Astrocyte (in vitro differentiated cells and primary cell): ENCODE measurements around the gene GNAI3. TPM values are rescaled to one million over a fixed set of nuclear protein-coding genes. Genes with fewer than 3 reads are reported as not detected.
A peak's percentile ranks its signal among the peaks of the same experiment; 100 is the strongest.

Experiments
- DNase-seq: peaks from one replicate; pipeline ENCODE4 v3.0.0-alpha.2; 2010; ENCODE audit warnings: low read depth
- FAIRE-seq: peaks from 2 replicates; lab custom pipeline; 2011; peaks lifted over from hg19 to GRCh38; lab: Jason Lieb, UNC
- H2AFZ ChIP-seq: 2 replicates; pipeline ENCODE4 v1.6.0; 2012; ENCODE audit warnings: low read depth, low read length, inconsistent platforms
- H3K27ac ChIP-seq: 2 replicates; pipeline ENCODE4 v1.5.1; 2011; ENCODE audit warnings: low read depth, low read length, inconsistent platforms
- H3K27me3 ChIP-seq: 2 replicates; pipeline ENCODE4 v1.6.0; 2011; ENCODE audit warnings: low read length, inconsistent platforms; ENCODE audit not compliant: insufficient read depth
- H3K36me3 ChIP-seq: 2 replicates; pipeline ENCODE4 v1.5.1; 2011; ENCODE audit warnings: low read length, inconsistent platforms; ENCODE audit not compliant: insufficient read depth
- H3K4me1 ChIP-seq: 2 replicates; pipeline ENCODE4 v1.5.1; 2011; ENCODE audit warnings: low read length, inconsistent platforms; ENCODE audit not compliant: insufficient read depth
- H3K4me2 ChIP-seq: 2 replicates; pipeline ENCODE4 v1.6.0; 2012; ENCODE audit warnings: low read length, inconsistent platforms
- H3K4me3 ChIP-seq: 2 replicates; pipeline ENCODE4 v1.5.1; 2011; ENCODE audit warnings: low read depth, mild to moderate bottlenecking, low read length, inconsistent platforms; ENCODE audit not compliant: insufficient read depth
- H3K79me2 ChIP-seq: 2 replicates; pipeline ENCODE4 v1.6.0; 2012; ENCODE audit warnings: mild to moderate bottlenecking, low read length, inconsistent platforms; ENCODE audit not compliant: insufficient read depth
- H3K9ac ChIP-seq: 2 replicates; pipeline ENCODE4 v1.6.0; 2012; ENCODE audit warnings: mild to moderate bottlenecking, low read length, inconsistent platforms
- H3K9me3 ChIP-seq: 2 replicates; pipeline ENCODE4 v1.5.1; 2012; ENCODE audit warnings: low read depth, mild to moderate bottlenecking, low read length, inconsistent platforms; ENCODE audit not compliant: insufficient read depth
- H4K20me1 ChIP-seq: 2 replicates; pipeline ENCODE4 v1.6.0; 2012; ENCODE audit warnings: low read length, inconsistent platforms; ENCODE audit not compliant: insufficient read depth
- H3K27ac Mint-ChIP-seq: one replicate; pipeline ENCODE4 v1.8.0; 2021; ENCODE audit warnings: mild to moderate bottlenecking, mixed read lengths; ENCODE audit not compliant: unreplicated experiment
- H3K27me3 Mint-ChIP-seq: one replicate; pipeline ENCODE4 v1.8.0; 2021; ENCODE audit warnings: low read depth, mixed read lengths; ENCODE audit not compliant: unreplicated experiment
- H3K36me3 Mint-ChIP-seq: one replicate; pipeline ENCODE4 v1.8.0; 2021; ENCODE audit warnings: low read depth, mixed read lengths; ENCODE audit not compliant: unreplicated experiment
- H3K4me1 Mint-ChIP-seq: one replicate; pipeline ENCODE4 v1.8.0; 2021; ENCODE audit warnings: low read depth, mixed read lengths; ENCODE audit not compliant: unreplicated experiment
- H3K4me3 Mint-ChIP-seq: one replicate; pipeline ENCODE4 v1.8.0; 2021; ENCODE audit warnings: mild to moderate bottlenecking, moderate library complexity, mixed read lengths; ENCODE audit not compliant: unreplicated experiment
- H3K9me3 Mint-ChIP-seq: one replicate; pipeline ENCODE4 v1.8.0; 2021; ENCODE audit warnings: mild to moderate bottlenecking, mixed read lengths; ENCODE audit not compliant: unreplicated experiment
- CTCF ChIP-seq: IDR thresholded peaks from 2 replicates; pipeline ENCODE4 v1.5.1; 2011; ENCODE audit warnings: low read depth, mild to moderate bottlenecking, inconsistent platforms, low read length, moderate library complexity; ENCODE audit not compliant: insufficient read depth
- EZH2 ChIP-seq: IDR thresholded peaks from 2 replicates; pipeline ENCODE4 v1.6.1; 2012; ENCODE audit warnings: mild to moderate bottlenecking, low read length, inconsistent platforms; ENCODE audit not compliant: insufficient read depth
- total RNA-seq: library from RNA; stranded (reverse); gene quantifications from 2 replicates; pipeline ENCODE4 v1.2.1, GENCODE V29; 2021

GNAI3 gene
- total RNA-seq, 1 donor from 2014 or later: 16.1 TPM

GRCh38 chr1:109541102-109541501 is 7.3 kb upstream of the GNAI3 start:
- Histone ChIP-seq H3K4me3 (no peak overlapping the region), H3K4me2 (no peak overlapping the region), H3K27ac (no peak overlapping the region), H3K79me2 (no peaks in the 10 kb centered on the region), H4K20me1 (no peaks in the 10 kb centered on the region), H3K4me1 (no peaks in the 10 kb centered on the region), H3K36me3 (no peaks in the 10 kb centered on the region), H3K9ac (no peak overlapping the region), H2AFZ (peak overlapping the region; percentile 10), H3K27me3 (peaks cover 2% of the 10 kb centered on the region), H3K9me3 (no peaks in the 10 kb centered on the region)
- no peaks in the 10 kb centered on the region for H3K36me3 Mint-ChIP-seq
- H3K4me3 Mint-ChIP-seq: no peak overlapping the region
- peaks cover 21% of the 10 kb centered on the region for H3K27me3 Mint-ChIP-seq
- FAIRE-seq (no peak), DNase-seq (no peak)
- H3K9me3 Mint-ChIP-seq: peaks cover 2% of the 10 kb centered on the region
- TF ChIP-seq EZH2 (no peak), CTCF (no peak)
- H3K27ac Mint-ChIP-seq: no peak overlapping the region
- no peaks in the 10 kb centered on the region for H3K4me1 Mint-ChIP-seq

DNA sequence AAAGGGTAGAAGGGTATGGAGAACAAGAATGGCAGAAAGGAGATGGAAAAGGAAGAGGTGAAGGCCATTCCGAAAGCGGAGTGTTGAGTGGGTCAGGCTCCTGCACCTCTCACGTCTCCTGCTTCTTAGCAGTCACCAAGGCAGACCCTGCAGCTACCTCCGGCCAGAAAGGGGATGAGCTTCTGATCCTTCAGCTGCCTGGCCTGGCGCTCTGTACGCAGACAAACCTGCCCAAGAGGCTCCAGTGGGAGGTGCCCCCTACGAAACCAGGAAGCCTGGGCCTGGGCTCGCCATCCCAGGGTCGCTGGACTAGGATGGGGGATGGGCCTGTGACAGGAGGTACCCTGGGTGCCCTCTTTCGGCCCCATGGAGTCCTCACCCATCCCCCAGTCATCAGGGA is 5.8 kb upstream of the GNAI3 start:
- Histone ChIP-seq H3K4me1 (peaks cover 12% of the 10 kb centered on the region), H4K20me1 (no peaks in the 10 kb centered on the region), H3K27ac (no peak overlapping the region), H3K4me2 (no peak overlapping the region), H3K36me3 (no peaks in the 10 kb centered on the region), H3K27me3 (peaks cover 2% of the 10 kb centered on the region), H2AFZ (no peak overlapping the region), H3K4me3 (no peak overlapping the region), H3K79me2 (peaks cover 7% of the 10 kb centered on the region), H3K9ac (no peak overlapping the region), H3K9me3 (no peaks in the 10 kb centered on the region)
- Mint-ChIP-seq H3K27ac (no peak overlapping the region), H3K36me3 (no peaks in the 10 kb centered on the region), H3K4me3 (peak overlapping the region; percentile 27), H3K9me3 (peaks cover 2% of the 10 kb centered on the region), H3K27me3 (peaks cover 21% of the 10 kb centered on the region), H3K4me1 (peaks cover 6% of the 10 kb centered on the region)
- no peak for TF ChIP-seq CTCF
- DNase-seq: no peak
- FAIRE-seq: no peak

GRCh38 chr1:109543283-109543987 is 5.0 kb upstream of the GNAI3 start:
- Histone ChIP-seq H3K27ac (no peak overlapping the region), H3K9ac (no peak overlapping the region), H3K9me3 (no peaks in the 10 kb centered on the region), H3K79me2 (peaks cover 15% of the 10 kb centered on the region), H3K36me3 (no peaks in the 10 kb centered on the region), H3K27me3 (peaks cover 2% of the 10 kb centered on the region), H2AFZ (no peak overlapping the region), H3K4me2 (no peak overlapping the region), H3K4me1 (peaks cover 13% of the 10 kb centered on the region), H3K4me3 (no peak overlapping the region), H4K20me1 (no peaks in the 10 kb centered on the region)
- Mint-ChIP-seq H3K27me3 (peaks cover 21% of the 10 kb centered on the region), H3K36me3 (no peaks in the 10 kb centered on the region), H3K4me1 (peaks cover 6% of the 10 kb centered on the region), H3K9me3 (peaks cover 2% of the 10 kb centered on the region), H3K27ac (no peak overlapping the region), H3K4me3 (no peak overlapping the region)
- no peak for DNase-seq
- no peak for FAIRE-seq
- TF ChIP-seq EZH2: no peak
- no peak for TF ChIP-seq CTCF
